Inflammatory macrophage treated with lipopolysaccharide for 4 hours (primary cell): ENCODE data around the gene SAP30.
A peak's percentile ranks its signal among the peaks of the same experiment; 100 is the strongest.

Experiments
- DNase-seq: peaks from one replicate; pipeline ENCODE4 v3.0.0-alpha.2; 2020

Gene SAP30

GRCh38 chr4:173367946-173368345, 2.8 kb upstream of the SAP30 start:
- no peak for DNase-seq

- DNase-seq = peak; percentile 24
These were observed 651 bp upstream of the SAP30 start for GRCh38 chr4:173370130-173370476.

GRCh38 chr4:173371292-173372192, 788 bp downstream of the SAP30 start:
- DNase-seq = peak; percentile 67

GRCh38 chr4:173374588-173374987, 3.8 kb downstream of the SAP30 start:
- DNase-seq = no peak

GRCh38 chr4:173379929-173380328, 9.2 kb downstream of the SAP30 start:
- no peak for DNase-seq

GRCh38 chr4:173380987-173381386, 10.2 kb downstream of the SAP30 start:
- DNase-seq = no peak

GRCh38 chr4:173381610-173382009, 10.9 kb downstream of the SAP30 start:
- peak; percentile 7 for DNase-seq

- DNase-seq = no peak
These were observed 11.6 kb downstream of the SAP30 start for GRCh38 chr4:173382349-173382748.

GRCh38 chr4:173386751-173387150, 16.0 kb downstream of the SAP30 start:
- DNase-seq = no peak

GRCh38 chr4:173391701-173392100, 20.9 kb downstream of the SAP30 start:
- DNase-seq = no peak

GRCh38 chr4:173397604-173398003, 26.9 kb downstream of the SAP30 start:
- DNase-seq = no peak

GRCh38 chr4:173398220-173398619, 27.5 kb downstream of the SAP30 start:
- no peak for DNase-seq

- no peak for DNase-seq
These were observed 28.1 kb downstream of the SAP30 start, which contains the start of gene SCRG1 for GRCh38 chr4:173398779-173399415. Gene SCRG1 (minus strand): TSS chr4:173399116. CDS start chr4:173391414, 7,702 bp downstream.

- DNase-seq = no peak
These were observed 30.3 kb downstream of the SAP30 start for GRCh38 chr4:173401063-173401462.

GRCh38 chr4:173403051-173403450, 32.3 kb downstream of the SAP30 start:
- no peak for DNase-seq

GRCh38 chr4:173404296-173404865, 33.6 kb downstream of the SAP30 start:
- no peak for DNase-seq

- no peak for DNase-seq
These were observed 35.3 kb downstream of the SAP30 start for GRCh38 chr4:173405840-173406606.

GRCh38 chr4:173410079-173410478, 39.3 kb downstream of the SAP30 start:
- no peak for DNase-seq

- no peak for DNase-seq
These were observed 40.4 kb downstream of the SAP30 start for GRCh38 chr4:173411106-173411693.

- DNase-seq = peak; percentile 58
These were observed 42.3 kb downstream of the SAP30 start for GRCh38 chr4:173413036-173413435.

- no peak for DNase-seq
These were observed 43.7 kb downstream of the SAP30 start for GRCh38 chr4:173414456-173414855.

- peak; percentile 84 for DNase-seq
These were observed 44.3 kb downstream of the SAP30 start for GRCh38 chr4:173415092-173415491.
